Measurements from ENCODE around the gene CA9.

GRCh38 chr9:35695943-35696401 is 22.2 kb downstream of the CA9 start:
- TF ChIP-seq EZH2 (IDR thresholded peaks at IDR 0.05) (no peak), CTCF (IDR thresholded peaks at IDR 0.05) (no peak), EZH2phosphoT487 (IDR thresholded peaks at IDR 0.05) (no peak)

Measured in neural progenitor cell (in vitro differentiated cells).